PC-3 (cell line): ENCODE data around the gene MED12L. TPM values are rescaled to one million over a fixed set of nuclear protein-coding genes. Genes with fewer than 3 reads are reported as not detected.

ENCODE experiments used
- ATAC-seq: fragments of 200-7000 bp; cut with Tn5 transposase; 2 replicates; pipeline ENCODE4 v1.9.1; 2020; ENCODE audit warnings: mild to moderate bottlenecking, moderate library complexity
- BruUV-seq: library from RNA; stranded (reverse); fragments of 400-500 nt; replicated peaks from 2 replicates; lab custom pipeline; 2021; lab: Mats Ljungman, UMichigan
- CTCF ChIA-PET: fragments of 300-600 bp; sonication (Branson Sonifier 250); formaldehyde crosslinking; loops from one replicate; lab custom pipeline; 2022; ENCODE audit warnings: antibody characterized with exemption; lab: Charles Lee
- POLR2A ChIA-PET: fragments of 300-600 bp; sonication (Branson Sonifier 250); formaldehyde crosslinking; loops from one replicate; lab custom pipeline; 2022; ENCODE audit warnings: antibody characterized with exemption; ENCODE audit not compliant: unreplicated experiment; lab: Charles Lee
- DNase-seq: peaks from one replicate; pipeline ENCODE4 v3.0.0-alpha.2; 2015
- H2AFZ ChIP-seq: fragments of 300-600 bp; sonication (generic); 2 replicates; pipeline ENCODE4 v1.6.0; 2016; ENCODE audit warnings: antibody characterized with exemption, low read length
- H3F3A ChIP-seq: fragments of 300-600 bp; sonication (generic); one replicate; pipeline ENCODE4 v1.6.0; 2017; ENCODE audit warnings: antibody characterized with exemption, low read length, control low read depth, mild to moderate bottlenecking; ENCODE audit not compliant: unreplicated experiment
- H3K27ac ChIP-seq: fragments of 300-600 bp; sonication (generic); 2 replicates; pipeline ENCODE4 v1.5.1; 2016; ENCODE audit warnings: mild to moderate bottlenecking, low read length
- H3K27me3 ChIP-seq: fragments of 300-600 bp; sonication (generic); 2 replicates; pipeline ENCODE4 v1.6.1; 2016; ENCODE audit warnings: low read length, mixed read lengths
- H3K36me3 ChIP-seq: fragments of 300-600 bp; sonication (generic); 2 replicates; pipeline ENCODE4 v1.6.1; 2016; ENCODE audit warnings: low read depth, mixed run types, low read length, mixed read lengths
- H3K4me1 ChIP-seq: fragments of 300-600 bp; sonication (generic); 2 replicates; pipeline ENCODE4 v1.5.1; 2016; ENCODE audit warnings: low read length; ENCODE audit not compliant: insufficient read depth
- H3K4me2 ChIP-seq: fragments of 300-600 bp; sonication (generic); 2 replicates; pipeline ENCODE4 v1.6.0; 2016; ENCODE audit warnings: low read length
- H3K4me3 ChIP-seq: fragments of 300-600 bp; sonication (generic); 2 replicates; pipeline ENCODE4 v1.5.1; 2016; ENCODE audit warnings: mild to moderate bottlenecking, low read length, mixed read lengths
- H3K79me2 ChIP-seq: fragments of 300-600 bp; sonication (generic); 2 replicates; pipeline ENCODE4 v1.6.1; 2017; ENCODE audit warnings: low read length, mixed read lengths
- H3K9ac ChIP-seq: fragments of 300-600 bp; sonication (generic); 2 replicates; pipeline ENCODE4 v1.6.0; 2016; ENCODE audit warnings: mild to moderate bottlenecking, low read length
- H3K9me2 ChIP-seq: fragments of 300-600 bp; sonication (generic); replicated peaks from 2 replicates; pipeline ENCODE4 v1.6.1; 2016; ENCODE audit warnings: mixed run types, low read length, mixed read lengths
- H3K9me3 ChIP-seq: fragments of 300-600 bp; sonication (generic); 2 replicates; pipeline ENCODE4 v1.6.1; 2016; ENCODE audit warnings: low read length, mixed read lengths
- H4K20me1 ChIP-seq: fragments of 300-600 bp; sonication (generic); 2 replicates; pipeline ENCODE4 v1.6.1; 2016; ENCODE audit warnings: low read length, mixed read lengths
- CTCF ChIP-seq: fragments of 300-600 bp; sonication (generic); conservative IDR thresholded peaks from 2 replicates; pipeline ENCODE4 v1.5.1; 2017; ENCODE audit warnings: antibody characterized with exemption, low read depth, mild to moderate bottlenecking, low read length
- EZH2 ChIP-seq: fragments of 300-600 bp; sonication (generic); IDR thresholded peaks from one replicate; pipeline ENCODE4 v1.6.1; 2017; ENCODE audit warnings: antibody characterized with exemption, mild to moderate bottlenecking, low read length; ENCODE audit not compliant: unreplicated experiment
- EZH2phosphoT487 ChIP-seq: fragments of 300-600 bp; sonication (generic); IDR thresholded peaks from 2 replicates; pipeline ENCODE4 v1.6.1; 2018; ENCODE audit warnings: mild to moderate bottlenecking, antibody characterized with exemption, low read length, borderline replicate concordance
- intact Hi-C: fragments of 100-400 bp; cut with micrococcal nuclease; formaldehyde crosslinking; loops from 2 replicates; pipeline ENCODE4 v1.9.0; 2023
- total RNA-seq: library from RNA; depleted of rRNA; stranded (reverse); fragments of >200 nt; gene quantifications from 2 replicates; pipeline ENCODE4 v1.2.3, GENCODE V29; 2014

Gene MED12L
- total RNA-seq, 1 experiment from 2014 or later: 0.55 TPM

- no peak; the same call in 1 of the 2 replicates for ATAC-seq
- no peaks in the 10 kb centered on the region for H4K20me1 ChIP-seq
- peak overlapping the region; percentile 91 for H3K4me2 ChIP-seq
- no peaks in the 10 kb centered on the region for H3F3A ChIP-seq
- no peak overlapping the region for H3K9ac ChIP-seq
- peak overlapping the region; percentile 92 for H2AFZ ChIP-seq
- intact Hi-C loops: loop anchor here (1.0 to 2.0 kb wide), 2 partner anchors 61 to 161 kb away; no protein-coding TSS in a partner anchor
- H3K36me3 ChIP-seq: no peaks in the 10 kb centered on the region
- peaks cover 5% of the 10 kb centered on the region; the same call in 1 of the 2 replicates for H3K4me1 ChIP-seq
- no peak for DNase-seq
- no peak overlapping the region for H3K27ac ChIP-seq
- H3K4me3 ChIP-seq: peak overlapping the region; percentile 73
- H3K9me3 ChIP-seq: no peaks in the 10 kb centered on the region
- no TSS peak for BruUV-seq
- H3K9me2 ChIP-seq: no peaks in the 10 kb centered on the region
- H3K79me2 ChIP-seq: no peaks in the 10 kb centered on the region
- ChIA-PET POLR2A (interaction anchor here (0.5 to 0.6 kb wide), 2 partner anchors 895 to 1431 kb away, joined by 3 read pairs; no protein-coding TSS in a partner anchor), CTCF (interaction anchor here (0.6 to 1.1 kb wide), 4 partner anchors 77 to 1222 kb away, joined by 3 to 8 read pairs (median 4); no protein-coding TSS in a partner anchor)
- peaks cover 41% of the 10 kb centered on the region for H3K27me3 ChIP-seq
- TF ChIP-seq CTCF: no peak
- TF ChIP-seq EZH2: peak; percentile 45
These were observed 522 bp downstream of the MED12L start for GRCh38 chr3:151085889-151086483.

GRCh38 chr3:151086484-151087456 lies 1.3 kb downstream of the MED12L start:
- H3F3A ChIP-seq: no peaks in the 10 kb centered on the region

More at GRCh38 chr3:151086484-151087456, 1.3 kb downstream of the MED12L start:
- no peaks in the 10 kb centered on the region for H3K36me3 ChIP-seq
- peak; percentile 89 for ATAC-seq
- intact Hi-C loops: loop anchor here (1.0 to 2.0 kb wide), 2 partner anchors 60 to 161 kb away; no protein-coding TSS in a partner anchor
- no TSS peak for BruUV-seq
- peak overlapping the region; percentile 92 for H2AFZ ChIP-seq
- no peak overlapping the region for H3K27ac ChIP-seq
- peak overlapping the region; percentile 91 for H3K4me2 ChIP-seq
- peak; percentile 83 for DNase-seq
- H4K20me1 ChIP-seq: no peaks in the 10 kb centered on the region
- peaks cover 10% of the 10 kb centered on the region for H3K4me1 ChIP-seq
- ChIA-PET POLR2A (no interaction called here), CTCF (interaction anchor here (0.6 to 1.1 kb wide), 3 partner anchors 78 to 1221 kb away, joined by 3 to 8 read pairs (median 4); no protein-coding TSS in a partner anchor)
- no peaks in the 10 kb centered on the region for H3K9me2 ChIP-seq
- H3K79me2 ChIP-seq: no peaks in the 10 kb centered on the region
- peaks cover 40% of the 10 kb centered on the region for H3K27me3 ChIP-seq
- TF ChIP-seq EZH2 (peak; percentile 4), EZH2phosphoT487 (no peak), CTCF (peak; percentile 55; the same call in 1 of the 2 replicates)
- H3K9me3 ChIP-seq: no peaks in the 10 kb centered on the region
- H3K9ac ChIP-seq: no peak overlapping the region
- H3K4me3 ChIP-seq: peak overlapping the region; percentile 73
